HG02870 (cell line): ENCODE measurements around the gene ATRN.
A peak's percentile ranks its signal among the peaks of the same experiment; 100 is the strongest.
"Not testable (repeated sequence)": the region's sequence is repeated elsewhere in the genome, so short reads cannot be mapped to it uniquely, and the experiment has no call there.

Experiments used
- ATAC-seq: cut with Tn5 transposase; IDR thresholded peaks from one replicate; pipeline ENCODE4 v1.9.1; 2021; ENCODE audit warnings: mild to moderate bottlenecking, moderate library complexity; ENCODE audit not compliant: unreplicated experiment

ATRN gene

DNA sequence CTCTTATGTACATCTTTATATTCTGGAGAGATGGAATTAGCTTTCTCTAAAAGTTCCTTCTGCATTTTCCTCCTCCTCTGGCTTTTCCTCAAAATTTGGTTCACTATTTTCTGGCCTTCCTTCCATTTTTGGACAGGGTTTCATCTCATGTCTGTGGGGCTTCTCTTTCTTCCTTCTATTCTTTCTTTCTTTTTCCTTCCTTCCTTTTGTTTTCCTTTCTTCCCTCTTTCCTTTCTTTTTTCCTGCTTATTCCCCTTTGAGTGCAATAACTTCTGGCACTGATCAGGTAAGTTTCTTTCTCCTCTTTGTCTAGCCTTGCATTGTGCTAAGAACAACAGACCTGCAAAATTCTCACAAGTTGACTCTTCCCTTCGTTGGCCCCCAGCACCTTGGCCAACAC lies 5.5 kb upstream of the ATRN start:
- ATAC-seq = no peak

DNA sequence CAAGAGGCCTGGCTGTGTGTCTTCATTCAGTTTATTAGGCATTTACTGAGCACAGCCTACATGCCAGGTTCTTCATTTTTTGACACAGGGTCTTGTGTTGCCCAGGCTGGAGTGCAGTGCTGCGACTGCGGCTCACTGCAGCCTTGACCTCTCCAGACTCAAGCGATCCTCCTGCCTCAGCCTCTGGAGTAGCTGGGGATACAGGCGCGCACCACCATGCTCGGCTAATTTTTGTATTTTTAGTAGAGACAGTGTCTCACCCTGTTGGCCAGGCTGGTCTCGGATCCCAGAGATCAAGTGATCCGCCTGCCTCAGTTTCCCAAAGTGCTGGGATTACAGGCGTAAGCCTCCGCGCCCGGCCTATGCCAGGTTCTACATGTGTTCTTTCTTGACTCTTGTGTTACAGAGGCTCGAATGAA lies 601 bp upstream of the ATRN start:
- ATAC-seq = no peak

DNA sequence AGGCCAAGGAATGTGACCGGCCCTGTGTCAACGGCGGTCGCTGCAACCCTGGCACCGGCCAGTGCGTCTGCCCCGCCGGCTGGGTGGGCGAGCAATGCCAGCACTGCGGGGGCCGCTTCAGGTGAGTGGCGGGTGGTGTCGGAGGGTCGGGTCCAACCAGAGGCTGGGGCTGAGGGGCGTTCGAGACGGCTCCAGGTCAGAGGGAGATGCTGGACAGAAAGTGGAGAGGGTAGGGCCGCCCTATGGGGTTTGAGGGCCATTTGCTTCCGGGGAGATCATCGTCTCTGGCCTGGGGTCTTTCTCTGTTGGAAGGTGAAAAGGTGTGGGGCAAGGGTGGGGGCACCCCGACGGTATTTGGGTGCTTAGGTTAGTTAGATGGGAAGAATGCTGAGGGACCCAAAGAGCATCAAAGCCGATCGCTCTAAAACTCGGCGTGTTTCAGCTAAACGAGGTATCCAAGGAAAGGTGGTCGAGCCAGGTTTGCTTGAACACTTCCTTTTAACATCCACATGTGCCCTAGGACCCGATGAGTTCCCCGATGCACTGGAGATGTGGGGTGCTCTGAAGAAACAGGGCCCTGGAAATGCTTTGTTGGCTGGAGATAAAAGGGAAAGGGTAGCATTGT lies 691 bp downstream of the ATRN start:
- peak; percentile 34 for ATAC-seq

DNA sequence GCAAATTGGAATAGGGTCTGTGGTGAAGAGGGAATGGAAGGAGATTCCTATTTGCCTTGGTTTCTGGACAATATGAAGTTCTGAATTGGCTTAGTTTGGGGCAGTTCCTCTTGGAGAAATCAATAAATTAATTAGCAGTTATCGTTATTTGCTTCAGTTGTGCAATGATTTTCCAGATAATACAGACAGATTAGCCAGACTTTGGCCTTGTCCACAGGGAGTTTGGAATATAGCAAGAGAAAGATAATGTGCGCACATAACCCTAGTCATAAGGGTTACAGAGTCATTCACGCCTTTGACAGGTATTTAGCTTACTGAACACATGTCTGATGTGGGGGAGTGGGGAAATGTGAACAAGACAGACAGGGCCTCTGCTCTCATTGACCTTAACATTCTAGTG lies 1.3 kb downstream of the ATRN start:
- ATAC-seq = no peak

DNA sequence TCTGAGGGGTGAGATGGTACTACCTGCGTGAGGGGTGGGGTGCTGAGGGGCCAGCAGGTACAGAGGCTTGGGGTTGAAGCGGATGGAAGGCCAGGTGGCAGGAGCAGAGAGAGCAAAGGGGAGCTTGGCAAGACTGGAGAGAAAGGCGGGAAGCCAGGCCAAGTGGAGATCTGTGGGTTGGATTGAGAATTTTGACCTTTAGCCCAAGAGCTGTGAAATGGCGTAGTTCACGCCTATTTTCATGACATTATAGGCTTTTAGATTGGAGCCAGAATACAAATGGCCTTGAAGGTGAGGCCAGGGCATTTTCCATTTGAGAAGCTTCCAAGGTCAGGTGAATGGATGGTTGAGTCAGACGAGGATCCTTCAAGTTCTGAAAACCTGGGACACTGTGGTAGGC lies 2.5 kb downstream of the ATRN start:
- ATAC-seq = no peak

DNA sequence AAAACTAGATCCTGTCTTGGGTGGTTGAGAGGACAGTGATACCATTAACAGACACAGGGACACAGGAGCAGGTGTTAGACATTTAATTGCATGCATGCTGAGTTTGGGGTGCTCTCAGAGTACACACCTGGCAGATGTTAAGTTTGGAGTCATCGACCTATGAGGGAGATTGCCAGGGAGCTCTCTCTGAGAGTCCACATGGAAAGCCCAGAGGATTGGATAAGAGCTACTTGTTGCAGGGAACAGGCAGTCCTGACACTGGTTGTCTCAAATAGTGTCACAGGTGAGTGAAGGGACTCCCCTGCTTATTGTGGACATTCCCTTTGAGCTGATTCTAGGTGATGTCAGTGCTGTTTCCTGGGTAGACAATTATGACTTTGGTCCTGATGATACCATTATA lies 3.1 kb downstream of the ATRN start:
- ATAC-seq = no peak

DNA sequence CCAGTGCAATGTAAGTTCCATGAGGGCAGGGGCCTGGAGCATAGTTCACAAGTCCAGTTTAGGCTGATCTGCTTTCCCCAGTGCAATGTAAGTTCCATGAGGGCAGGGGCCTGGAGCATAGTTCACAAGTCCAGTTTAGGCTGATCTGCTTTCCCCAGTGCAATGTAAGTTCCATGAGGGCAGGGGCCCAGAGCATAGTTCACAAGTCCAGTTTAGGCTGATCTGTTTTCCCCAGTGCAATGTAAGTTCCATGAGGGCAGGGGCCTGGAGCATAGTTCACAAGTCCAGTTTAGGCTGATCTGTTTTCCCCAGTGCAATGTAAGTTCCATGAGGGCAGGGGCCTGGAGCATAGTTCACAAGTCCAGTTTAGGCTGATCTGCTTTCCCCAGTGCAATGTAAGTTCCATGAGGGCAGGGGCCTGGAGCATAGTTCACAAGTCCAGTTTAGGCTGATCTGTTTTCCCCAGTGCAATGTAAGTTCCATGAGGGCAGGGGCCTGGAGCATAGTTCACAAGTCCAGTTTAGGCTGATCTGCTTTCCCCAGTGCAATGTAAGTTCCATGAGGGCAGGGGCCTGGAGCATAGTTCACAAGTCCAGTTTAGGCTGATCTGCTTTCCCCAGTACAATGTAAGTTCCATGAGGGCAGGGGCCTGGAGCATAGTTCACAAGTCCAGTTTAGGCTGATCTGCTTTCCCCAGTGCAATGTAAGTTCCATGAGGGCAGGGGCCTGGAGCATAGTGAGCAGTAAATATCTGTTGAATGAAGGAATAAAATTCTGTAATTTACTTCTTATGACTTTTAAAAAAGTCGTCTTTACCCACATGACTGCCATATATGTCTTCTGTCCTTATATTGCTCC lies 6.4 kb downstream of the ATRN start:
- not testable (repeated sequence) for ATAC-seq

DNA sequence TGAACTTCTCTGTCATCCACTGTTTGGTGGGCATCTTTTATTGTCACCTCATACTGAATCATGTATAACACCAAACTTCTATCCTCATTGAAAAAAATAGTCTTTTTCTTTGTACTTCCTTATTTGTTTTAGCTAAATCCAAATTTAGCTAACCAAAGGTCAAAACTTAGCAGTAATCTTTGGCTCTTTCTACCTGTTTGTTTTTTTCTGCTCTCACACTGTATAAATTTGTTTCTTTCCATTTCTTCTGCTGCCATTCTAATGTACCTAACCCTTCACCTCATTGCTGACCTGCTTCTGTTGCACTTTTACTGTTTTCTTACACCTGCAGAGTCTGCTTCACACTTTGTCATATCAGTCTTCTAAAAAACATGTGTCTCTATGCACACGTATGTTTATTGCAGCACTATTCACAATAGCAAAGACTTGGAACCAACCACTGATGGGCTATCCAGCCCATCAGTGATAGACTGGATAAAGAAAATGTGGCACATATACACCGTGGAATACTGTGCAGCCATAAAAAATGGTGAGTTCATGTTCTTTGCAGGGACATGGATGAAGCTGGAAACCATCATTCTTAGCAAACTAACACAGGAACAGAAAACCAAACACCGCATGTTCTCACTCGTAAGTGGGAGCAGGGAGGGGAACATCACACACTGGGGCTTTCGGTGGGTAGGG lies 7.2 kb downstream of the ATRN start:
- no peak for ATAC-seq

DNA sequence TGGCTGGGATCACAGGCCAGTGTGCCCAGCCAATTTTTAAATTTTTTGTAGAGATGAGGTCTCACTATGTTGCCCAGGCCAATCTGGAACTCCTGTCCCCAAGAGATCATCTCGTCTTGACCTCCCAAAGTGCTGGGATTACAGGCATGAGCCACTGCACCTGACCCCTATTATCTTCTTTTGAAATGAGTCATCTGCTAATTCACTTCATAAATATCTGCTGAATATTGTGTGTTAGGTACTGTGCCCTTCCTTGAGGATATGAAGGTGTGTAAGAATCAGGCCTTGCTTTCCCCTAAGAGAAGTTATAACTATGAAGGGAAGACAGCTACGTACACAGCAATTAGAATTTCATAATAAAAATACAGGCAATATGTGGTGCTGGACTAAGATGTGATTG lies 8.2 kb downstream of the ATRN start:
- no peak for ATAC-seq

DNA sequence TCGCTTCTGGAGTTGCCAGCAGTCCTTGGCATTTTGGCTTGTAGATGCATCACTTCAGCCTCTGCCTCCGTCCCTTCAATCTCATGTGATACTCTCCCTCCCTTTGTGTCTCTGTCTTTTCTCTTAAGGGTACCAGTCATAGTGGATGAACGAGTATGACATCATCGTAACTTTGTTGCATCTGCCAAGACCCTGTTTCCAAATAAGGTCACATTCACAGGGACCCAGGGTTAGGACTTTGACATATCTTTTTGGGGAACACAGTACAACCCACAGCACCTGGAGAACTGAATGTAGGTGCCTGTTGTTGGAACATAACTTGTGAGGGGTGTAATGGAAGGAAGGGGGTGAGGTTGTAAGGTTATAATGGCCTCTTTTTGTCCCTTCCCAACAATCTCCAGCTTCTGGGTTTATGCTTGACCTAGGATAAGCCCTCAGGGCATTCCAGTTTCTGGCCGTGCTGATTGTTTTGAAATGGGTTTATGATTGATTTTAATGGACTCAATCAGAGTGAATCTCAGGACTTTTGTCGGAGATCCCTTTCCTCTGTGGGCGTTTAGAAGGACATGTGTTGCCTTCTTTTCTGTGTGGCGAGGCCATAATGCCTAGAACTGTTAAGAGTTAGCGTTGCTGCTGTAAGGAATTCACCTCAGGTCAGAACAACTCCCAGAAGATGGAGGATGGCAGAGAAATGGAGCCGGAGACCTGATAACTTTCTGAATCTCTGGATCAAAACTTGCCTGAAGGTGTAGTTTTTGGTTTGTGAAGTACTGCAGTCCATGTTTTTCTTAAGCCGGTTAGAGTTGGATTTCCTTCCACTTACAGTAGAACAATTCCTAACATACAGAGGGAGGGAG lies 9.2 kb downstream of the ATRN start:
- no peak for ATAC-seq

DNA sequence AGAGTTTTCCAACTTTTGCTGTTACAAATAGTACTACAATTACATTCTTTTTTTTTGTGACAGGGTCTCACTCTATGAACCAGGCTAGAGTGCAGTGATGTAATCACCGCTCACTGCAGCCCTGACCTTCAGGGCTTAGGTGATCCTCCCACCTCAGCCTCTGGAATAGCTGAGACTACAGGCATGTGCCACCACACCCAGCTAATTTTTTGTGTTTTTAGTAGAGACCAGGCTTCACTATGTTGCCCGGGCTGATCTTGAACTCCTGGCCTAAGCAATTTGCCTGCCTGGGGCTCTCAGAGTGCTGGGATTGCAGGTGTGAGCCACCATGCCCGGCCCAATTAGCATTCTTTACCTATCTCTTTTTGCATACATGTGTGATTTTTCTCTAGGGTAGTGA lies 12.5 kb downstream of the ATRN start:
- no peak for ATAC-seq

DNA sequence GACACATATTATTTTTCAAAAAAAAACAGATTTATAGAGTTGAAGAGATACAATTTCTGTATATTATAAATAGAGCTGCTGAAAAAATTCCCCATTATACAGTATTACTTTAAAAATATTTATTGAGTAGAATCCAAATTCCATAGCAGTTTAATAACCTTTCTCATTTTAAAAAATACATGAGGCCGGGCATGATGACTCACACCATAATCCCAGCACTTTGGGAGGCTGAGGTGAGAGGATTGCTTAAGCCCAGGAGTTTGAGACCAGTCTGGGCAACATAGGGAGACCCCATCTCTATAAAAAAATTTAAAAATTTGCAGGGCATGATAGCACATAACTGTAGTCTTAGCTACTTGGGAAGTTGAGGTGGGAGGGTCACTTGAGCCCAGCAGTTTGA lies 13.0 kb downstream of the ATRN start:
- ATAC-seq = no peak

DNA sequence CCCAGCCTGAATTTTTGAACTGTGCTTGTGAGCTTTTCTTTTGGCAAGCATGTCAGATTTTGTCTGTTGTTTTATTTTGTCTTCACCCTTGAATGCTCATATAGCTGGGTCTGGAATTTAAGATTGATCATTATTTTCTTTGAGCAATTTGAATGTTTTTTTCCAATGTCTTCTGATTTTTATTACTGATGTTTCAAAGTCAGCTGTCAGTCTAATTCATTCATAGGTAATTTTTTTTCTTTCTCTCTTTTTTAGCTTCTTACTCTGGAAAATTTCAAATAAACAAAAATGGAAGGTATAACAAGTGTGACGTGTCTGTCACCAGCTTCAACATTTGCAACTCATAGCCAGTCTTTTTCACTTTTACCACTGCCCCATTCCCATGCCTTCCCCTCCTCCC lies 15.1 kb downstream of the ATRN start:
- ATAC-seq = no peak

DNA sequence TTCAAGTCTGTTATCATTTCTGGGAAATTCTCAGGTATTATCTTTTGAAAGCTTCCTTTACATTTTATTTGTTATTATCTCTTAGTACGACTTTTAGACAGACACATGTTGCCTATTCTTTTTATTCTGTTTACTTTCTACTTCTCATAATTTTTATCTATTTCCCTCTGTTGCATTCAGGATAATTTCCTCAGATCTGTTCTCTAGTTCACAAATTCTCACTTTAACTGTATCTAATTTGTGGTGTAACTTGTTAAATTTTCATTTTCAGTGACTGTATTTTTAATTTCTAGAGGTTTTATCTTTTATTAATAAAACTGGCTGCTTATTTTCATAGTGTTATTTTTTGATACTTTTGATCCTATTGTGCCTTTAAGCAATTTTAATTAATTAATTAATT lies 16.0 kb downstream of the ATRN start:
- ATAC-seq = no peak

DNA sequence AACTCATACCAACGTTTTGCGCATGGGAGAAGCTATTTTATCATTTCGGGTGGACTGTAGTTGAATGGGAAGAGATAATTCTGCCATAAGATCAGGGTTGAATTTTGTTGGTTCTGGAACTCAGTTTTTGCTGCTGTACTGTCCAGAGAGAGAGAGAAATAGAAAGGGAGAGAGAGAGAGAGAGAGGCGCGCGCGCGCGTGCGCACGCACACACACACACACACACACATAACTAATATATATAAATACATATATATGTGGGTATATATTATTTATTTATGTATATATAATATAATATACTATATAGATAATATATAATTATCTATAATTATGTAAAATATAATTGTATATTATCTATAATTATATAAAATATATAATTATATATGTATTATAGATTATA lies 21.9 kb downstream of the ATRN start:
- ATAC-seq = no peak

DNA sequence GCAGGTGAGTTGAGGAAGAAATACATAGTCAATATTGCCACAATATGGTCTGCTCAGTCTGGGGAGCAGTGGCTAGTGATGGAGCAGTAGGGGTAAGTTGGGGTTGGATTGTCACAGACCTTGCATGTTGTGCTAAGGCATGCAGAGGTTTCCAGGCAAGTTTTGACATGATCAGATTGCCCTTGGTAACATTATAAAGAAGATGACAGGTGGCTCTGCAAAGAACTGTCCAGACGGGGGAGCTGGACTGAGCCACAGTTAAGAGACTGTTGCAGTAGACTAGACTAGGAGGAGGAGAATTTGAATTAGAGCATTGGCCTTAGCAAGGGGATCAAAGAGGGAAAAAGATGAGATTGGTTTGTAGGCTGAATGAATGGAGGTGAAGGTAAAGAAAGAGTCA lies 23.4 kb downstream of the ATRN start:
- no peak for ATAC-seq

DNA sequence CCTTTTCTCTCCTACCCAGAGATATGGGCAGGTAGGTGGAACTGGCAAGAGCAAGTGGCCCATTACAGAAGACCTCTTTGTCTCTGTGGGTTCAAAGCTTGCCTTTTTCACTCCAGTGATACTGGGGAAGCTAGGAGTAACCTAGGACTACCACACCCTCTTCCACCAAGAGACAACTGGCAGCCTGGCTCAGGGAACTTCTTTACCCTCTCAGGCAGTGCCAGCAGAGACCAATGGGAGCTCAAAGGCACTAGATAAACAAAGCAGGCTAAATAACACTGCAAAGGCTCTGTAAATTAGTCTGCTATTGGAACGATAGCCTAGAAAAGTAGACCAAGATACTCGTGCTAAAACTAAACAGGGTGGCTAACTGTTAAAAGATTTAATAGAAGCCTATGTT lies 32.1 kb downstream of the ATRN start:
- ATAC-seq = no peak

DNA sequence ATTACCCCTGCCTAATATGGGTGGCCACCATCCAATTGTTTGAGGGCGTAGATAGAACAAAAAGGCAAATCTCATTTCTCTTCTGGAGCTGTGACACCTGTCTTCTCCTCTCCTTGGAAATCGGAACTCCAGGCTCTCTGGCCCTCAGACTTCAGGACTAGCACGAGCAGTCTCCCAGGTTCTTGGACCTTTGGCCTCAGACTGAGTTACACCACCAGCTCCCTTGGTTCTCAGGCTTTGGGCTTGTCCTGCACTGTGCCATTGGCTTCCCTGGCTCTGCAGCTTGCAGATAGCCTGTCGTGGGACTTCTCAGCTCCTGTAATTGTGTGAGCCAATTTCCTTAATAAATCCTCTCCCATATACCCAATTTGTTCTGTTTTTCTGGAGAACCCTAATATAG lies 34.3 kb downstream of the ATRN start:
- no peak for ATAC-seq

DNA sequence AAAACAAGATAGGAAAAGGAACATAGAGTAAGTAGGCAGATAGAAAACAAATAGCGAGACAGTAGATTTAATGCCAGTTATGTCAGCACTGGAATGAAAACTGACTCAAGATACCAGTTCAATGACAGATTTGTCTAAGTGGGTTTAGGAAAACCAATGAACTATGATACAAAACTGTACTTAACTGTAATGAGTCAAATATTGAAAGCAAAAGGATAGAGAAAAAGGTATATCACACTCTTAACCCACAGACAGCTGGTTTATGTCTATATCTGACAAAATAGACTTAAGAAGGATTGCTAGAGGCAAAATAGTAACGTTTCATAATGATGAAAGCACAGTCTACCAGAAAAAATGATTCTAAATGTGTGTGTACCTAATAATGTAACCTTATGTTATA lies 38.2 kb downstream of the ATRN start:
- ATAC-seq = no peak

DNA sequence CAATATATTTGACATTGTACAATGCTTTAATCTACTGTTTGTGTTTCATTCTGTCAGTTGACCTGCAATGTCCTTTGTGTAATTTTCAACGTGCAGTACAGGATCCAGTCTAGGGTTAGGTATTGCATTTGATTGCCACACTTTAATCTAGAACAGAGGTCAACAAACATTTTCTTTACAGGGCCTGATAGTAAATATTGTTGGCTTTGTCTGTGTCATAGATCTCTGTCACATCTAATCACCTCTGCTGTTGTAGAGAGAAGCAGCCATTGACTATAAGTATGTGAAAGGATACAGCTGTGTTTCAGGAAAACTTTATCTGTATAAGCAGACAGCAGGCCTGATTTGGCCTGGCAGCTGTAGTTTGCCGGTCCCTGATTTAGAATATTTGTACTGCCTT lies 39.3 kb downstream of the ATRN start:
- ATAC-seq = no peak

DNA sequence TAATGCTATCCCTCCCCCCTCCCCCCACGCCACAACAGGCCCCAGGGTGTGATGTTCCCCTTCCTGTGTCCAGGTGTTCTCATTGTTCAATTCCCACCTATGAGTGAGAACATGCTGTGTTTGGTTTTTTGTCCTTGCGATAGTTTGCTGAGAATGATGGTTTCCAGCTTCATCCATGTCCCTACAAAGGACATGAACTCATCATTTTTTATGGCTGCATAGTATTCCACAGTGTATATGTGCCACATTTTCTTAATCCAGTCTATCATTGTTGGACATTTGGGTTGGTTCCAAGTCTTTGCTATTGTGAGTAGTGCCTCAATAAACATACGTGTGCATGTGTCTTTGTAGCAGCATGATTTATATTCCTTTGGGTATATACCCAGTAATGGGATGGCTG lies 41.4 kb downstream of the ATRN start:
- not testable (repeated sequence) for ATAC-seq
